B cell (primary cell): ENCODE results near the gene LAMC2.
"Not testable (repeated sequence)": the region's sequence is repeated elsewhere in the genome, so short reads cannot be mapped to it uniquely, and the experiment has no call there.

Source experiments
- CTCF ChIP-seq: fragments of 200-600 bp; IDR thresholded peaks from one replicate; pipeline ENCODE4 v1.8.0; 2022; ENCODE audit warnings: antibody characterized with exemption, mild to moderate bottlenecking
- EZH2 ChIP-seq: IDR thresholded peaks from 2 replicates; pipeline ENCODE4 v1.6.1; 2012; ENCODE audit warnings: borderline replicate concordance, low read depth, mild to moderate bottlenecking, moderate library complexity, low read length; ENCODE audit not compliant: insufficient read depth, poor library complexity, severe bottlenecking

- TF ChIP-seq EZH2, CTCF: not testable (repeated sequence)
These were observed 36.0 kb upstream of the LAMC2 start for GRCh38 chr1:183150032-183150431.
